HL-60/S4 treated with phorbol 12-myristate 13-acetate at 8.2 ng/mL for 4 days and 3 days (cell line): Measurements from ENCODE around the gene TMEM60.
"Not testable (repeated sequence)": the region's sequence is repeated elsewhere in the genome, so short reads cannot be mapped to it uniquely, and the experiment has no call there.

Experiments used
- in situ Hi-C: fragments of 300-500 bp; cut with MboI; formaldehyde crosslinking; loops from 2 replicates; pipeline ENCODE4 v1.15.0; 2022; ENCODE audit warnings: low sequenced_read_pairs

The TMEM60 gene

GRCh38 chr7:77812290-77812685, 14.1 kb upstream of the TMEM60 start:
- in situ Hi-C loops = no loop called here

DNA sequence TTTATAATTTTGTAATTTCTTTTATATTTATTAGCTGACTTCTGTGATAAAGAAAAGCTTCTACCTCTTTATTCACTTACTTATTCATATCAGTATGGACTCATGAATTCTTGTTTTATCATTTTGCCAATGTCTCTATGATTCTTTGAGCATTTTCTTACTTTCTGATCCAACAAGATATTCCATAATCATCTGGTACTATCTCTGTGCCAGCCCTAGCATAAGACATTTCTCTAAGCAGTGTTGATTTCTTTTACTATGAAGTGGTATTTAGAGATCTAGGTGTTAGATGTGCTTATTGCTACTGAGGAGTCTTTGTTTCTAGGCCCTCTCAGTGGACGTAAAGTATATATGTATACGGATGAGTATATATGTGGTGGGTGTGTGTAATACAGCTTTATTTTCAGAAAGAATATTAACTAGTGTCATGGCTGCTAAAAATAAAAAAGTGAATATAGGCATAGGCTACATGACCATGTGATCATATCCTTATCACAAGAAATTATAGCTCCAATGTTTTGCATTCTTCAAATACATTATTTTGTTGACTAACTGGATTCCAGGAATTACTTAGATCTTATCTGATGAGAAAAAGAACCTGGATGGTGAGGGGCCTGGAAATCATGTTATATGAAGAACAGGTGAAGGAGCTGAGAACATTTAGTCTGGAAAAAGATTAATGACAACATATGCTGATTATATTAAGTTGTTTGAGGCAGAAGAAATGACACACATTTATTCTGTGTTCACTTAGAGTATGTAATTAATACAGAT, 13.5 kb upstream of the TMEM60 start:
- in situ Hi-C loops = no loop called here

DNA sequence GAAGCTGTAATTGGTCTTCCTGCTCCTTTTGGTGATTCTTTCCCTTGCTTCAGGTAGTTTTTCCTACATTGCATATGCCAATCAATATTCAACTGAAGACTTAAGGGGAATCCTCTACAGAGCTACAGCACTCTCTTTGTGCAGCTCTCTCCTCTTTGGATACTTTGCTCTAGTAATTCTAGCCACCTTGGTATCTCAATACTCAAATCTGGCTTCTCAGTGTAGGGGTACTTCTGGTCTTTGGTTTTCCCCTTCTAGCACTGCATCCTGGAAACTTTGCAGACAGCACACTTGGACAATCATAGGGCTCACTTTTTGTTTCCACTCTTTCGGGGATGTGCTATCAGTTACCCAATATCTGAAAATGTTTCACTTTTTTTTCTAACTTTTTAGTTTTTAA, 10.3 kb upstream of the TMEM60 start:
- in situ Hi-C loops = no loop called here

- in situ Hi-C loops = no loop called here
Measured at GRCh38 chr7:77806425-77806824, 8.2 kb upstream of the TMEM60 start.

- in situ Hi-C loops = no loop called here
Measured at GRCh38 chr7:77802557-77803405, 4.5 kb upstream of the TMEM60 start.

GRCh38 chr7:77800730-77801129, 2.5 kb upstream of the TMEM60 start:
- in situ Hi-C loops = no loop called here

GRCh38 chr7:77800158-77800557, 1.9 kb upstream of the TMEM60 start:
- in situ Hi-C loops = no loop called here

DNA sequence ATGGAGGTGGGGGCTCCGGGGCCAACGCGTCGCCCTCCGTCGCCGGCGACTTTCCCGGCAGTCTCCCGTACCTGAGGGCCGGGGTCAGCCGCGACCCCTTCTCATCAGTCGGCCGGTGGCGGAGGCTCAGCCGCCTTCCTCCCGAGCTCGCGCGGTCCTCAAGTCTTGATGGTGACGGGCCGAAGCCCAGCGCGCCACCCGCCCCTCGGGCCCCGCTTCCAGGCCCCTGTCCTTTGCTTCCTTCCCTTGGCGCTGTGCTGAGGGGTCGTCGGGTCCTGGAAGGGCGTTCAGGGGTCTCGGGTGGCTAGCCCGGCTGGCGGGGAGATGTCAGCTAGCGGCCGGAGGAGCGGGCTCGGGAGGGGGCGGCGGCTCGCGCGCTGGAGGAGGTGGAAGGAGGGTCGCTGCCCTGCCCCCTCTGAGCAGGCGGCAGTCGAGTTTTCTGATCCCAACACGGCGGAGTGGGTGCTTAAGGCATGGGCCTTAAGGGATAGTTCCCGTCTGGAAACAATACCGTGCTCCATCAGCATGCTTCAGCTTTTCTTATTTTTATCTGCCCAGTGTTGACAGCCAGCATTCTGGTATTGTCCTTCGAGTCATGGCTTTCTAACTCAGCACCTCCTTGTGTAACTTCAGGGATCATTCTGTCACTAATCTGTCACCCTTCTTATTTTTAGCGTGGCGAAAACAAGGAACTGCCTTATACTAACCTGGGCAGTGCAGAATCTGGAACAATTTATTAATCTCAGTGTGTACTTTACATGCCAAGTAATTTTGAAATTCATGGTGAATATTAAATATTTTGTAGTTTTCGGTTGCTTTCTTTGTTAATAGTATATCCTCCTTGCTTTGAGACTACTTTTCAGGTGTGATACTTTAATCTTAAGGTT, 1.1 kb upstream of the TMEM60 start:
- in situ Hi-C loops = no loop called here

- in situ Hi-C loops = no loop called here
Measured at GRCh38 chr7:77797734-77798393, 370 bp downstream of the TMEM60 start.

GRCh38 chr7:77796960-77797359, 1.3 kb downstream of the TMEM60 start:
- in situ Hi-C loops = no loop called here

DNA sequence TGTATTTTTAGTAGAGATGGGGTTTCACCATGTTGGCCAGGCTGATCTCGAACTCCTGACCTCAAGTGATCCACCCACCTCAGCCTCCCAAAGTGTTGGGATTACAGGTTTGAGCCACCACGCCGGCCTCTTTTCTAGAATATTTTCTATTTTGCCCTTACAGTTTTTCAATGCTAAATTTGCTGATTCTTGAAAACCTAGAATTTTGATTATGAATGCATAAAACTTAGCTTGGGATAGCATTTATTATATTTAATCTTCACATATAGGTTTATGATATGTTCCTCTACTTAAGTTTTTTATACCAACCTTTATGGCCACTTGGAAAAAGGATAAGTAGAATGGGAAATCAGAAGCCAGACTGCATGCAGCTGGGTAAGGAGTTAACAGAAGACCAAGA, 2.1 kb downstream of the TMEM60 start:
- in situ Hi-C loops = no loop called here

GRCh38 chr7:77794000-77794399, 4.2 kb downstream of the TMEM60 start:
- in situ Hi-C loops = no loop called here

GRCh38 chr7:77791956-77792355, 6.3 kb downstream of the TMEM60 start:
- in situ Hi-C loops = no loop called here

GRCh38 chr7:77791336-77791735, 6.9 kb downstream of the TMEM60 start:
- in situ Hi-C loops = no loop called here

DNA sequence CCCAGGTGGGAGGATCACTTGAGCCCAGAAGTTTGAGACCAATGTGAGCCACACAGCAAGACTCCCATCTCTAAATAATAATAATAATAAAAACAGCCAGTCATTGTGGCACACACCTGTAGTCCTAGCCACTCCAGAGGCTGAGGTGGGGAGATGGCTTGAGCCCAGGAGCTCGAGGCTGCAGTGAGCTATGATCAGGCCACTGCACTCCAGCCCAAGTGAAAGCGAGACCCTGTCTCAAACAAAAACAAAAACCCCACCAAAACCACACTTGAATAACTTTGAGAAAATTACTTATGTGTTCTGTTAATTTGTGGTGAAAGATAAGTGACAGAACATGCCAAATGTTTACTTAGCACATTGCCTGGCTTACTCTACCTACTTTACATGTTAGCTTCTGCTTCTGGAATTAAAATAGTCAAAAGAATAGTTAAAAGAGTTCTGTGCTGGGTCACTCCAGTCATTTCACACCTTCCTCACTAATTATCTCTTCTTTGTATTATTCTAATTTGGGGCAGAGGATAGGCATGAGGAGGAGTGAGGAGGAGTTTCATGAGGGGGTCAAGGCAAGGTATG, 9.8 kb downstream of the TMEM60 start:
- in situ Hi-C loops = no loop called here

GRCh38 chr7:77786741-77787140, 11.5 kb downstream of the TMEM60 start:
- in situ Hi-C loops = no loop called here

GRCh38 chr7:77786018-77786417, 12.2 kb downstream of the TMEM60 start:
- in situ Hi-C loops = no loop called here

GRCh38 chr7:77784426-77784825, 13.8 kb downstream of the TMEM60 start:
- in situ Hi-C loops = not testable (repeated sequence)

DNA sequence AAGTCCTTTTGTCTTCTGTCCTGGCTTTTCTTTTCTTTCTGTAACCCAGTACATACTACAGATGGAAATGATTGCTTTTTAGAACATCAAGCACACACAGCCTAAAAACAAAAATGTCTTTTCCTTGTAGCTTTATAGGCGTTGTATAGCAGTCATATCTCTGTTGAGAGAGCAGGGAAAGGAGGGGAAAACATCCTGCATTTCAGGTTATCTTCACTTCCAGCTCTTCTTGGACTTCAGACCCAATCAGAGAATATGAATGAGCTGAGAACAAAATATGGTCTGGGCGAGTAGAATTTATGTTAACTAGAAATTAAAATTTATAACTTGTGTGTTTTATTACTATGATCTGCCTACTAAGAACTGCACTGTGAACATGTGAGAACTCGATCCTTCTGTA, 14.7 kb downstream of the TMEM60 start:
- in situ Hi-C loops = no loop called here

- in situ Hi-C loops = no loop called here
Measured at GRCh38 chr7:77783111-77783510, 15.1 kb downstream of the TMEM60 start.
